ENCODE measurements around the gene CCM2L.

- TF ChIP-seq YY1 (IDR thresholded peaks at IDR 0.05; ENCODE audit: insufficient read depth, insufficient read length) (no peak), ZNF274 (IDR thresholded peaks at IDR 0.05; ENCODE audit: low read depth, low read length) (no peak), SUZ12 (IDR thresholded peaks at IDR 0.05; ENCODE audit: extremely low read depth, insufficient read depth, insufficient read length) (no peak)
These were observed 3.1 kb downstream of the CCM2L start for GRCh38 chr20:32013326-32013725.

Data from NT2/D1 (cell line).